H7 (cell line): Measurements from ENCODE around the gene VAV1. TPM values are rescaled to one million over a fixed set of nuclear protein-coding genes. Genes with fewer than 3 reads are reported as not detected.
A peak's percentile ranks its signal among the peaks of the same experiment; 100 is the strongest.

Experiments used
- DNase-seq: peaks from one replicate; pipeline ENCODE4 v3.0.0; 2012
- H3K27me3 ChIP-seq: 2 replicates; pipeline ENCODE4 v1.6.0; 2011; ENCODE audit warnings: mild to moderate bottlenecking, low read length; ENCODE audit not compliant: control insufficient read depth, insufficient read depth
- H3K36me3 ChIP-seq: replicated peaks from 2 replicates; pipeline ENCODE4 v1.5.1; 2011; ENCODE audit warnings: low read length; ENCODE audit not compliant: control insufficient read depth, insufficient read depth
- H3K4me3 ChIP-seq: 2 replicates; pipeline ENCODE4 v1.5.1; 2011; ENCODE audit warnings: low read depth, mild to moderate bottlenecking, control low read depth, low read length, moderate library complexity; ENCODE audit not compliant: insufficient read depth
- total RNA-seq: library from RNA; depleted of rRNA; stranded (reverse); fragments of >200 nt; shearing (Covaris generic); gene quantifications from 2 replicates; pipeline ENCODE4 v1.2.3, GENCODE V29; 2014

The VAV1 gene
- total RNA-seq, 1 experiment from 2014 or later, result 9.5 TPM

GRCh38 chr19:6801485-6802086, 29.1 kb downstream of the VAV1 start:
- DNase-seq, result peak; percentile 47
- H3K36me3 ChIP-seq, result no peaks in the 10 kb centered on the region
- H3K27me3 ChIP-seq, result no peaks in the 10 kb centered on the region
- H3K4me3 ChIP-seq, result peak overlapping the region; percentile 23

GRCh38 chr19:6802336-6803035, 30.0 kb downstream of the VAV1 start:
- DNase-seq, result peak; percentile 16
- Histone ChIP-seq H3K4me3 (no peak overlapping the region), H3K36me3 (no peaks in the 10 kb centered on the region), H3K27me3 (no peaks in the 10 kb centered on the region)

- Histone ChIP-seq H3K36me3 (no peaks in the 10 kb centered on the region), H3K27me3 (no peaks in the 10 kb centered on the region), H3K4me3 (no peak overlapping the region)
- DNase-seq, result no peak
Measured at GRCh38 chr19:6803036-6803404, 30.5 kb downstream of the VAV1 start.

- DNase-seq, result peak; percentile 42
Measured at GRCh38 chr19:6806488-6806887, 34.0 kb downstream of the VAV1 start.

GRCh38 chr19:6807291-6807690, 34.8 kb downstream of the VAV1 start:
- Histone ChIP-seq H3K27me3 (no peaks in the 10 kb centered on the region), H3K4me3 (no peak overlapping the region), H3K36me3 (no peaks in the 10 kb centered on the region)
- DNase-seq, result no peak

More at GRCh38 chr19:6806488-6806887, 34.0 kb downstream of the VAV1 start:
- no peak overlapping the region for H3K4me3 ChIP-seq
- H3K27me3 ChIP-seq, result no peaks in the 10 kb centered on the region
- H3K36me3 ChIP-seq, result no peaks in the 10 kb centered on the region

GRCh38 chr19:6808494-6808893, 36.0 kb downstream of the VAV1 start:
- DNase-seq, result no peak
- H3K27me3 ChIP-seq, result no peaks in the 10 kb centered on the region
- no peaks in the 10 kb centered on the region for H3K36me3 ChIP-seq
- no peak overlapping the region for H3K4me3 ChIP-seq

GRCh38 chr19:6809262-6809661, 36.8 kb downstream of the VAV1 start:
- no peak for DNase-seq
- Histone ChIP-seq H3K27me3 (no peaks in the 10 kb centered on the region), H3K4me3 (no peak overlapping the region), H3K36me3 (no peaks in the 10 kb centered on the region)

- Histone ChIP-seq H3K36me3 (no peaks in the 10 kb centered on the region), H3K27me3 (no peaks in the 10 kb centered on the region), H3K4me3 (no peak overlapping the region)
- DNase-seq, result no peak
Measured at GRCh38 chr19:6811378-6811777, 38.9 kb downstream of the VAV1 start.

GRCh38 chr19:6811906-6812305, 39.4 kb downstream of the VAV1 start:
- no peaks in the 10 kb centered on the region for H3K36me3 ChIP-seq
- H3K27me3 ChIP-seq, result no peaks in the 10 kb centered on the region
- peak; percentile 46 for DNase-seq
- H3K4me3 ChIP-seq, result no peak overlapping the region

- no peaks in the 10 kb centered on the region for H3K36me3 ChIP-seq
- no peaks in the 10 kb centered on the region for H3K27me3 ChIP-seq
- no peak overlapping the region for H3K4me3 ChIP-seq
- DNase-seq, result no peak
Measured at GRCh38 chr19:6812612-6813011, 40.1 kb downstream of the VAV1 start.

- H3K27me3 ChIP-seq, result no peaks in the 10 kb centered on the region
Measured at GRCh38 chr19:6813659-6814058, 41.2 kb downstream of the VAV1 start.

GRCh38 chr19:6817179-6817578, 44.7 kb downstream of the VAV1 start:
- H3K36me3 ChIP-seq, result no peaks in the 10 kb centered on the region
- H3K4me3 ChIP-seq, result no peak overlapping the region
- no peaks in the 10 kb centered on the region for H3K27me3 ChIP-seq
- no peak for DNase-seq

More at GRCh38 chr19:6813659-6814058, 41.2 kb downstream of the VAV1 start:
- no peak overlapping the region for H3K4me3 ChIP-seq
- no peak for DNase-seq
- H3K36me3 ChIP-seq, result no peaks in the 10 kb centered on the region

- no peaks in the 10 kb centered on the region for H3K36me3 ChIP-seq
- no peaks in the 10 kb centered on the region for H3K27me3 ChIP-seq
- DNase-seq, result no peak
- no peak overlapping the region for H3K4me3 ChIP-seq
Measured at GRCh38 chr19:6818246-6818645, 45.7 kb downstream of the VAV1 start.

GRCh38 chr19:6819323-6819722, 46.8 kb downstream of the VAV1 start:
- Histone ChIP-seq H3K27me3 (no peaks in the 10 kb centered on the region), H3K36me3 (no peaks in the 10 kb centered on the region), H3K4me3 (no peak overlapping the region)
- DNase-seq, result no peak

GRCh38 chr19:6820237-6820636, 47.7 kb downstream of the VAV1 start:
- H3K4me3 ChIP-seq, result no peak overlapping the region
- H3K27me3 ChIP-seq, result no peaks in the 10 kb centered on the region
- no peaks in the 10 kb centered on the region for H3K36me3 ChIP-seq

More at GRCh38 chr19:6820237-6820636, 47.7 kb downstream of the VAV1 start:
- DNase-seq, result no peak
